DMS 273 (cell line): ENCODE measurements around the gene CEP104.

ENCODE experiments used
- DNase-seq: peaks from one replicate; lab custom pipeline; 2025; ENCODE audit not compliant: unreplicated experiment; lab: John Stamatoyannopoulos, UW

Gene CEP104

DNA sequence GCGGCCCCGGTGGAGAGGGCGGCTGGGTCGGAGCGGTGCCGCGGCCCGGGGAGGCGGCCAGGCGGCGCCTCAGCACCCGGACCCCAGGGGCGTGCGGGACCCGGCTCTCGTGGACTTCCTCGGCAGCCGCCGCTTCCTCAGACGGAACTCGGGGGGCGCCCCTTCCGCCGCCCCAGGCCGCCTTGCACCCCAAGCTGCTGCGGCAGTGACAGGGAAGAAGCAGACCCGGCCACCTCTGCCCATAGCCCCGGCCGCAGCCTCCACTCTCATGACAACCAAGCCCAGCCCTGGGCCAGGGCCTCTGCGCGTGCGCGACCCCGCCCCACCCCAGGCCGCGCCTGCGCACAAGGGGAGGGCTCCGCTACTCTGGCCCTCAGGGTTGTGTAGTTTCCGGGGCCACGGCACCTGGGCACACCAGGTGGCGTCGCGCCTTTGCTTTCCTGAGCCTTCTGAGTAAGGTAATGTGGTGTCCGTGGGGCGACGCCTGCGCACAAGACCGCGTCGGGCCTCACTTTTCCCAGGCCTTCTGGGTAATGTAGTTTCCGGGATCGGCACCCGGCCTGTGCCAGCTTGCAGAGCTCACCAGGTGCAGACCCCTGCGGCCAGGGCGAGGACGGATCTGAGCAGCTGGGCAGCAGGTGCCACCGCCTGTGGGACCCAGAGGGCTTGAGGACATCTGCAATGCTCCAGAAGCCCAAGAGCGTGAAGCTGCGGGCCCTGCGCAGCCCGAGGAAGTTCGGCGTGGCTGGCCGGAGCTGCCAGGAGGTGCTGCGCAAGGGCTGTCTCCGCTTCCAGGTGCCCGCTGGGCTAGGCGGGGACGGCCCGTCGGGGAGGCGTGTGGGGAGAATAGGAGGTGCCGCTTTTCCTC, at the start of gene CEP104, which contains the start of gene DFFB:
Gene CEP104, minus strand, starts transcription at position 289 of the 868 bp plus-strand sequence. CDS start 4,804 bp downstream, outside the sequence.
Gene DFFB, plus strand, starts transcription at position 554 of the 868 bp plus-strand sequence. Its CDS starts 128 bp downstream, at position 682.
- DNase-seq, result peak; percentile 98

DNA sequence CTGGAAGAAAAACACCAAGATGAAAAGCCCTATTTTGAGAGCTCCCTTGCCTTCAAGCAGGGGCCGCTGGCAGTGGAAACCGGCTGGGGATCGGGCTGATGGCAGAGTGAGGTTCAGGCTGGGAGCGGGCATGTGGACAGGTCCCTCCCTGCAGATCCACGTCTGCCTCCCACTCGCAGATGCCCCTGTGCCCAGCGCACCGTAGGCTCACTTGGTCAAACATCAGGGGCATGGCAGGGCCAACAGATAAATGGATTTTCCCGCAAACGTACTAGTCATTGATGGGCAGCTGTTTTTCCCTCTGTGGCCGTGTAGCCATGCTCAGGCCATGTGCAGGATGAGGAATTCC, 49.6 kb upstream of the CEP104 start:
- no peak for DNase-seq

DNA sequence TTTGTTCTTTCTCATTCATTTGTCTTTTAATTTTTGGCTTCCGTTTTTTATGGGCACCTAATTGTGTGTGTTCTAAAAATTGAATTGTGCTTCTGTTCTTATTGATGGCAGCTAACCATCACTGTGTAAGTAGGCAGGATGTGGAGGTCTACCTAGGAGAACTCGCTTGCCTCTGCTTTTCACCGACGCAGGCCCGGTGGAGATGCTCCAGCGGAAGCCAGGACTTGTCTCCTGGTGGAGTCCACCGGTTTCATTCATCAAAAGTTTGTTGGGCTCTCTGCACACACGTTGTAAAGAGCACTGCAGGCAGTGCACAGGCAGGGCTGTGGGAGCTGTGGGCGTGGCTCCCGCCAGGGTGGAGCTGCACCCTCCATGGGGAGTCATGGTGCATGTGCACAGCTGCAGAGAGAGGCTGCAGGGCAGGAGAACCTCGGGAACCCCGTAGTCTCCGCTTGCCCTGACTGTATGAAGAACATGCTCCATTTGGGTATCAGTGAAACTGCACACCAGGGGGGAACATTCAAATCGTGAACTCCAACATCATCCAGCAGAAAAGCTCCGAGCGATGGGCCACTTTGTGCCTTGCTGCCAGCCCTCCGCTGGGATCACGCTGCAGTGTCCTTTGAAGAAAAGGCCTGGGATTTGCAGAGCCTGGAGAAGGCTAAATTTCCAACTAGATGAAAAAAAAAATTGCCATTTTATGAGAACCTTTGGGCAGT, 49.1 kb upstream of the CEP104 start:
- no peak for DNase-seq

DNA sequence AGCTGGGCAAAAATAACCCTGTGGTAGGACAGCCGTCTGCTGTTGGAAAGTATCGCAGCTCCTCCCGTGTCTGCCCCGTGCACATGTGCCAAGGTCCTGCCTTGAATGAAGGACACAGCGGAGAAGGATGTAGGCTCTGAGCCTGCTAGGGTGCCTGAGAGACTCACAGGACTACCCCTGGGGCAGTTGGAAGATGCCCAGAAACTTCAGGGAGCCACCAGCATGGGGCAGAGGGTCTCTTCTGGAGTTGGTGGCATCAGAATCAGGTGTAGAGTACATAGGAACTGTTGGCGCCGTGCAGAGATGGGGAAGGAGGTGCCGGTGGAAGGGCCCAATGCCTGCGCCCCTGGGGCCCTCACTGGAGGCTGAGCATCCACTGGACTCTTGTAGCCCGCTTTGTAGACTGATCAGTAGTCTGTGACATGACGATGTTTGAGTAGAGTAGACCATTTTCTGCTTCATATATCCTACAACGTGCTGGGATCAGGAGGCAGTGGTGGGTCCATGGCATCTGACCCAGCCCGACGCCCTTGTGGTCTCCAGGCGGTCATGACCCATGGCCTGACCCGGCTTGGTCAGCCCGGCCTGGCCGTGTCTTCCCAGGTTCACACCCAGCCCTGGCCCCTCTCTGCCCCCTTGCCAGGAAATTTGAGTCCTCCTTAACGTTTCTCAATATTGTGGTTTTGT, 48.4 kb upstream of the CEP104 start:
- no peak for DNase-seq

DNA sequence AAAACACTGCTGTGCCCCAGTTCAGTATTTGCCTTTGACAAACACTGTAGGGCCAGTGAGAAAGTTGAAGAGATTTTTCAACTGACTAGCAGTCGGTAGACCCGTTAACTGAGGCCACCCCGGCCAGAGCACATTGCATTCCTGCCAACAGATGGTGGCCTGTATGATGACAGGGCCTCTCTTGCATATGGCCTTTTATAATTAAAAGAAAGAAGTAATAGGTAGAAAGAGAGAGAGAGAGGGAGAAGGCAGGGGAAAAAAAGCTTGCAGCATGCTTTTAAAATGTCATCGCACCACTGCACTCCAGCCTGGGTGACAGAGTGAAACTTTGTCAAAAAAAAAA, 47.8 kb upstream of the CEP104 start:
- peak; percentile 44 for DNase-seq

DNA sequence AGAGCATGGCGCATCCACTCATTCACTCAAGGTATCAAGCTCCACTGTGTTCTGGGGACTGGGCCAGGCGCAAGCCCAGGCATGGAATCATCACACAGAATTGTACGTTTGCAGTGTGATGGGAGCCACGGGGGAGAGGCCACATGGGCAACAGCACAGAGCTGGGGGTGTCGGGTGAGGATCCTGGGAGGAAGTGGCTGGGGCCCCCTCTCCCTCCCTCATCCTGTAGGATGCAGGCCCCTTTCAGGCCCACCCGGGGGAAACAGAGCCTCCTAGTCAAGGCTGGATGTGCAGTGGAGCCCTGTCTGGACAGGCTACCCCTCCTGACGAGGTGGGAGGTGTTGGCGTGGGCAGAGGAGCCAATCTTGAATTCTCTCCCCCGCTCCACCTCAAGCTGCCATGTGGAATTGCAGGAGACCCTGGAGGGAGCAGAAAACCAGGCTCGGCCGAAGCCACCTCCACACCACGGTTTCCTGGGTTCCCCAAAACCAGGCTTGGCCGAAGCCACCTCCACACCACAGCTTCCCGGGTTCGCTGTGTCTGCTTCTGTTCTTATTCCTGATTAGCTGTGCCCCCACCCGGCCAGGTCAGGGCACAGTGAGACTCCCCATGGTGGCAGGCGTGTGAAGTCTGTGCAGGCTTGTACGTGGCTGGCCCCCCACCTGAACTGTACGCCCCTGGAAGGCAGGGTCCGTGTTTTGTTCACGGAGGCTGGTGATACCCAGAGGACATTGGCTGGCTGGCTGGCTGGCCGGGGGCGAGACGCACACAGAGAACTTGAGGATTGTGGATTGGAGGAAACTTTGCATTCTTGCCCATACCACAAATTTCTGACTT, 47.2 kb upstream of the CEP104 start:
- no peak for DNase-seq

DNA sequence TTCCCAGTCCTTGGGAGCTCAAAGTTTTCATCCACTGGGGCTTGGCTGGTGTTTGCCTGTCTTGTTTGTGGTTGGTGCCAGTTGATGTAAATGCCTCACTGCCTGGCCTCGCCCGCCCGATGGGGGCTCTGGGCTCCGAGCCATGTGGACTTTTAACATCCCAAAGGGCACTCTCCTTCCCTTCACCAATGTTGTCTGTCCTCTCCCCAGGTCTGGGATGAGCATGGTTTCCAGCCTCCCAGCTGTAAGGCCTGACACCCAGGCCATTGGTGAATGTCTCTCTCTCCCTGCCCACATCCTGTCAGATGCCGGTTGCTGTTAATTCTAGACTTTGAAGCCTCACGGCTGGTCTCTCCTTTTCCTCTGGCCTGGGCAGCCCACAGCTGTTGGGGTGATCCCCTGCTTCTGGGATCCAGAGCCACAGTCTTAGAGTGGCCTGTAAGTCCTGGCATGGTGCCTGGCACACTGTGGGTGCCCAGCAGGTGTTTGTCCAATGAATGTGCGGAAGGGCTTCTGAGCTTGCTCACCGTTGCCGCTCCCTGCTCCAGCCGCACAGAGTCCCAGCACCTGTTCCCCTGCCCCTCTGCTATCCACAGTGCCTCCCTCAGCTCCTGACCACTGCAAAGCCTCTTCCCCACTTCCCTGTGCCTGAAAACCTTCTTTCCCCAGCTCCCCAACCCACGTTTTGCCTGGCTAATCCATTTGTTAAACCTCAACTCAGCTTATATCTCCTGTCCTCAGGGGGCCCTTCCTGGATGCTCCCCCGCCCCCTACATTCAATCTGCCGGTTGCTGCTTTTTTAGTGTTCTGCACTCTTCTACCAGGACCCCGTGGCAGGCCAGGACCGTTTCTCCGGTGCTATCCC, 46.4 kb upstream of the CEP104 start:
- DNase-seq, result peak; percentile 49

DNA sequence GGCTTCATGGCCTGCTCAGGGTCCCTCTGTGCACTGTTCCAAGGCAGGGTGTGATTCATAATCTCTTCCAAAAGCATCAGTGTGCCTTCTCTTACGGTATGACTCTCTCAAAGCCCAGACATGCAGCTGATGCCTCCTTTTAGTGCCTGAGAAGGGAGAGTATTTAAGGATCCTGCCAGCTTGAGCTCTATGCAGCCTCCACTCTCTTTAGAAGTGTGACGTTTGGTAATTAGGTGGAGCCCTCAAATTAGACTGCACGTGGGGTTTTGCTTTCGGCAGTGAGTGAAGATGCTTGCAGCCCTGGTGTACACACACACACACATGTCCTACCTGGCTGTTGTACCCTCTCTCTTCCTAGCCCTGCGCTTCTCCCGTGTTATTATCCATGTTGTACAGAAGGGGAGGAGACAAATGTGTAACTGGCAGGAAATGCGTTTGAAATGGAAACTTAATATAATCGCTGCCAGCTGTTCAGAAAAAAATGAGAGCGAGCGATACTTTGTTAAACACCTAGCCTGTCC, 45.6 kb upstream of the CEP104 start:
- peak; percentile 61 for DNase-seq

DNA sequence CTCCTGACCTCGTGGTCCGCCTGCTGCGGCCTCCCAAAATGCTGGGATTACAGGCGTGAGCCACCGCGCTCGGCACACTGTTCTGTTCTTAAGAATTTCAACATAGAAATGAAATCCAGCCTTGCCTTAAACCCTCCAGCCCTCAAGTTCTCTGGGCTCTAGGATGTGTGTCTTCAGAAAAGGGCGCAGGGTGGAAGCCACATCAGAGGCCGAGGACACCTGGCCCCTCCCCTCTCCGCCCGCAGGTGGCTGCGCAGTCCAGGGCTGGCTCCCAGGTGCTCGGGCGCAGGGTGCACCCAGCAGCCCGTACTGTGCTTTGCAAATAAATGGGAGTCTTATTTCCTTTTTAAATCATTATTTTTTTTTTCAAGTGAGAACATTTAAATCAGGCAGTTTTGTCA, 45.1 kb upstream of the CEP104 start:
- DNase-seq, result no peak

DNA sequence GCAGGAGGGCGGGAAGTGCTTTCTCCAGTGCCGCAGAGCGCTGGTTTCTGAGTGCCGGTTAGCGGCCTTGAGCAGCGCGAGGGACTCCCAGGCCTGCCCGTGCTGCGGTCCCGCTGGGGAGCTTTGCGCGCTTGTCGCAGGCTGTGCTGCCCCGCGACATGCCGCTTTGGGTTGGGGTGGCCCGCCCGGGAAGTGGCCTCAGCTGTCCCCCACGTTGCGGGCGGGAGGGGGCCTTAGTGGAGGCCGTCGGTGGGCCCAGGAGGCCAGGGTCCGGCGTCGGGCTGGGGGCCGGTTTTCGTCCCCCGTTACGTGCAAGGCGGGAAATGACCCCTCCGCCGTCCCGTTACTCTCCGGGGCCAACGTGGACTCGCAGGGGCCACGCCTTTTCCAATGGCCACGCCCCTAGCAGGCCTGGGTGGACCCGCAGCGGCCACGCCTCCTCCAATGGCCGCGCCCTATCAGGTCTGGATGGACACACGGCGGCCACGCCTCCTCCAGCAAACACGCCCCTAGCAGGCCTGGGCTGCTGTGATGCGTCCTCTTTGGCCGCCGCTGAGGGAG, 44.0 kb upstream of the CEP104 start:
- peak; percentile 97 for DNase-seq

DNA sequence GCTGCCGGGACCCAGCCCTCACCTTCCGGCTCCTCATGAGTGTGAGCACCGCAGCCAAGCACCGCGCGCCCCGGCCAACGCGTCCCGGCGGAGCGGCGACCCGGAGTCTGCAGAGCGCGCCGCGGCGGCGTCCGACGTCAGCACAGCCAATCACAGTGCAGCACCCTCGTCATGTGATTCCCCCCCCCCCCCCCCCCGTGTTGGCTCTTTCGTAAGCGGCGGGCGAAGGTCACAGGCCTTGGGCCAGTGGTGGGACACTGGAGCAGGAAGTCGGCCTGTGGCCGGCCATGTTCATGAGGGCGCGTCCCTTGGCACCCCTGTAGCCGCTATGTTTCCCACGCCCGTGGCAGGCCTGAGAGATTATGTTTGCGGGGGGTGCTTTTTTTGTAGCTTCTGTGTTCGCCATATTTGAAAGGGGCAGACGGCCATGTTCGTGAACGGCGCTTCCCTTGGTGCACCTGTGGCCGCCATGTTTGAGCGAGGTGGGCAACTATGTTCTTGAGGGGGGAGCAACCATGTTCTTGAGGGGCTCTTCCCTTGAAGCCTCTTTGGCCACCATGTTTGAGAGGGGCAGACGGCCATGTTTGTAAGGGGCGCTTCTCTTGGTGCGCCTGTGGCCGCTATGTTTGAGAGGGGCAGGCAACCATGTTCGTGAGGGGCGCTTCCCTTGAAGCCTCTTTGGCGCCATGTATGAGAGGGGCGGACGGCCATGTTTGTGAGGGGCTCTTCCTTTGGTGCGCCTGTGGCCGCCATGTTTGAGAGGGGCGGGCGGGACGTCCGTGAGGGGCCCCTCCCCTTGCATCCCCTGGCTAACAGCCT, 43.3 kb upstream of the CEP104 start, which contains the start of gene C1orf174:
Gene C1orf174, minus strand, starts transcription at position 123 of the 819 bp plus-strand sequence. Its CDS starts 86 bp downstream, at position 37.
- peak; percentile 98 for DNase-seq

DNA sequence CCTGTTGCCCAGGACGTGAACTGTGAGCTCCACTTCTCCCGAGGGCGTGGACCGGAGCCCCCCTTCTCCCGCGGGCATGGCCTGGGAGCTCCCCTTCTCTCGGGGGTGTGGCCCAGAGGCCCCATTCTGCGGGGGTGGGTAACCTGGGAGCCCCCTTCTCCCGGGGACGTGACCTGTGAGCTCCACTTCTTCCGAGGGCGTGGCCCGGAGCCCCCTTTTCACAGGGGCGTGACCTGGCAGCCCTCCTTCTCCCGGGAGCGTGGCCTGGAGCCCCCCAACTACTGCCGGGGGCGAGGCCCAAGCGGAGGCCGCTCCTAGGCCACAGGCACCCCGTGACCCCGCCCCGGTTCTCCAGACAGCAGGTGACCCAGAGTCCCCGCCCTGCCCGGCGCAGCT, 42.7 kb upstream of the CEP104 start:
- DNase-seq, result peak; percentile 63

DNA sequence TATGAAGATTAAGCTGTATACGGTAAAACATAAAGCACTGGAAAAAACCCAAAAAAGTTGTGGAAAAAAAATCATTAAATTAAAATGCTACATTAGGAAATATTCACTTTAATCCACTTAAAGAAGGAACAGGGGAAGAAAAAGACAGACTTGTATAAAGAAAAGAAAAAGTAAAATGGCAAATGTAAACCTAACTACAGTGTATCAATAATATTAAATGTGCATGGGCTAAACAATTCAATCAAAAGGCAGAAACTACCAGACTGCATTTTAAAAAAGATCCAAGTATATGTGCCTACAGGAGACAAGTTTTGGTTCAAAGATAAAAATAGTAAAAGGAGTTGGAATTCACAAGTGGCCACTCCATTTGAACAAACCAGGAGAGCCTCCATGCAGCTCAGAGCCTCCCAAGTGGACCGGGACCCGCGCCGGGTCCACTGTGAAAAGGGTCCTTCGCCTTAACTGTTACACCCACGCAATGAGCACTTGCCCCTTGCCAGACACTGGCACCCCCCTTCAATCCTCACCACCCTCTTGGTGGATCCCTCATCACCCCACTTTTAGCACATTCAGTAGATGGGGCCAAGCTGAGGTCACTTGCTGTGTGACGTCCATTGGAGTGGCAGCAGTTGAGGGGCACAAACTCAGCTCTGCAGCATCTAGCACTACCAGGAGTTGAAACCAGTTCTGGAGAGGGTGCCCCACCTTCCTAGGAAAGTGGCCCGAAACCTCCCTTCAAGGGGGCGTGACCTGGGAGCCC, 42.2 kb upstream of the CEP104 start:
- no peak for DNase-seq

DNA sequence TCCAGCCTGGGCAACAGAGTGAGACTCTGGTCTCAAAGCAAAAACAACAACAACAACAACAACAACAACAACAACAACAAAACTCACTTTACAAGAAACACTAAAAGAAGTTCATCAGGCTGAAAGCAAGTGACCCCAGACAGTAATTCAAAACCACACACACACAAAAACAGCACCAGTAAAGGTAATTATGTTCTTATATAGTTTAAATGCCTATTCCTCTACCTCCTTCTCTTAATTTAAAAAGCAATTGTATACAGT, 41.4 kb upstream of the CEP104 start:
- DNase-seq, result no peak

DNA sequence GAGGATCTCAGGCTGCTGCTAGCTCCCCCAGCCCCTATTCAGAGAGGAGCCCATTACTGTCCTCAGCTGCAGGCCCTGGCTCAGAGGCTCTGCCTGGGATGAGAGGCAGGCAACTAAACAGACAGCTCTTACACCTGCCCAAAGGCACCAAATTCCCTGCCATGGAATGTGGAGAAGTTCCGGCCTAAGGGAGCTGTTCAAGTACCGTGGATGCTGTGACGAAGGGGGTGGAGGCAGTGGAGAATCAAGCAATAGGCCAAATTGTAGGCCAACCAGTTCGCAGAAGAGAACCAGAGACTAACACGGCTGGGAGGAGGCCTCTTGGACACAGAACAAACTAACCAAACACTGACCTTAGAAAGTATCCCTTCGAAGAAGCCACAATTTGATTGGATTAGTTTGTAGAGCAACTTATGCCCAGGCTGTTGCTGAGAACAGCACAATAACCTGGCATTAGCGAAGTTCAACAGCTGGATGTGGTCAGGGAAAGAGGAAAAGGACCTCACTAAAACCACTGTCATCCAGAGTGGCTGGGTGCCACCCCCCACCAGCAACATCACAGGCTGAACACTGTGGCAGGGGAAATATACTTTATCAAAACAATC, 39.5 kb upstream of the CEP104 start:
- DNase-seq, result no peak

DNA sequence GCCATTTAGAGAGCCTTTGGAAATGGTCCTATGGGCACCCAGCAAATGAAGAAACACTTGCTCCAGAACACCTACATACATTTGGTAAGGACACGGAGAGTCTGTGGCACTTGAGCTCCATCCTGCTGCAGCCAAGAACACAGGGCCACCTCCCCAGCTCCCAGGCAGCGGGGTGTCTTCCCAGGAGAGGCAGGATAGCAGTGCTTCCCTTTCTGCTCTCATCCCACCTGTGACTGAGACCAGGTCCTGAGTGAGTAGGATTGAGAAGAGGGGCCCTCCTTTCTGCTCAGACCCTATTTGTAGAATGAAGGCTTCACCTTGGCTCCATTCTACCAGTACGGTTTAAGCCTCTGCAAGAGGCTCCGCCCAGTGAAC, 38.9 kb upstream of the CEP104 start:
- no peak for DNase-seq

DNA sequence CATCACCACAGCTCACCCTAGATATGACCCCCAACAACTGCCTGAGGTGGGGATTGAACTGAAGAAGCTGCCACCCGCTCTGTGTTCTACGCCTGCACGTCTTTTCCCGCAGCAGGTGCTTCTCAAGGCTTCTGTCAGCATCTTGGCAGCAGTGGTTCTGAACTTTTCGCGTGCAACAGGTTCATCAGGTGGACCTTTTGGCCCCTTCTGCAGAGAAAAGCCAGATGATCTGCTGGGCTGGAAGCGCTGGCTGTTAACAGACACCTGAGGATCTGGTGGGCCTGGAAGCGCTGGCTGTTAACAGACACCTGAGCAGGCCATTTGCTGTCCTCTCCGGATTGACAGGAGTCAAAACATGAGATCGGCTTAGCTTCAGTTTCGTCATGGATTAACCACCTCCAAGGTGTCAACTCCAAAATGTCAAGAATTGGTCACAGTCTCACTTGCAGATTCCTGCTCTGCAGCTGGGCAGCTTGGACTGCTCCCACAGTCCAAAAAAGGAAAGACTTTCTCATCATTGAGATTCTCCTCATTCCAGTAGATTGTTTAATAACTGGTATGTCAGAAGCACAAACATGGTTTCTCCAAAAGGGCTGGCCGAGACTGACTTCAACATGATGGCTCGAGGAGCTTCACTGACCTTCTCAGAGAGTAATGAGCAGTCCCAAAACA, 38.4 kb upstream of the CEP104 start:
- DNase-seq, result no peak
